Measurements from ENCODE around the gene ANKMY1. TPM values are rescaled to one million over a fixed set of nuclear protein-coding genes. Genes with fewer than 3 reads are reported as not detected.

The ANKMY1 gene
- total RNA-seq, 4 donors from 2014 or later = 9.1 to 10.9 (median 10.2) TPM

GRCh38 chr2:240560084-240560479, 2.3 kb upstream of the ANKMY1 start, which contains the start of gene DUSP28:
TSS of gene DUSP28 (plus strand) at chr2:240560357. CDS start at chr2:240560685, 328 bp downstream.
- Histone ChIP-seq H3K27me3 (peaks cover 0 to 19% (median 0%) of the 10 kb centered on the region in 4 donors), H3K4me1 (peaks cover 47 to 64% (median 54%) of the 10 kb centered on the region in 4 donors), H3K27ac (replicated peaks in 1 of 4) (peak within 1 kb of the TSS; percentile 98 to 100 (median 98)), H3K4me3 (peak within 1 kb of the TSS; percentile 73 to 90 (median 87)), H3K36me3 (peaks cover 0 to 5% (median 2%) of the 10 kb centered on the region in 4 donors), H3K9me3 (no peaks in the 10 kb centered on the region)
- intact Hi-C loops (cut with DNase I) = loop anchor here (10.0 kb wide), 1 partner anchor 125 kb away; the partner anchor contains the start of gene GPC1
- TF ChIP-seq CTCF (IDR thresholded peaks at IDR 0.05) (no peak), POLR2AphosphoS5 (IDR thresholded peaks at IDR 0.05) (peak; percentile 95 to 97), POLR2A (IDR thresholded peaks at IDR 0.05; ENCODE audit: low read depth) (peak; percentile 72), EP300 (IDR thresholded peaks at IDR 0.05) (no peak)
- DNase-seq (ENCODE audit: extremely low spot score) = peak; percentile 97
- under 1% methylated on average over 34 of the region's 39 CpGs for WGBS

- Histone ChIP-seq H3K27ac (replicated peaks in 1 of 4) (peak overlapping the region in 2 of 4 donors; percentile 99 to 100), H3K4me3 (no peak overlapping the region), H3K36me3 (peaks cover 0 to 10% (median 2%) of the 10 kb centered on the region in 4 donors), H3K4me1 (peaks cover 46 to 56% (median 50%) of the 10 kb centered on the region in 4 donors), H3K27me3 (peaks cover 0 to 19% (median 0%) of the 10 kb centered on the region in 4 donors), H3K9me3 (no peaks in the 10 kb centered on the region)
- no peak for TF ChIP-seq POLR2AphosphoS5 (IDR thresholded peaks at IDR 0.05)
- no peak for TF ChIP-seq EP300 (IDR thresholded peaks at IDR 0.05)
- no peak for TF ChIP-seq POLR2A (IDR thresholded peaks at IDR 0.05; ENCODE audit: low read depth)
- no peak for TF ChIP-seq CTCF (IDR thresholded peaks at IDR 0.05)
- 92% methylated on average over 3 of the region's 3 CpGs for WGBS
- no peak for DNase-seq (ENCODE audit: extremely low spot score)
- intact Hi-C loops (cut with DNase I) = loop anchor here (5.0 kb wide), 1 partner anchor 33 kb away; no protein-coding TSS in a partner anchor
Measured at GRCh38 chr2:240559286-240559685, 1.5 kb upstream of the ANKMY1 start.

GRCh38 chr2:240558236-240558761, 511 bp upstream of the ANKMY1 start:
- Histone ChIP-seq H3K9me3 (no peaks in the 10 kb centered on the region), H3K27me3 (peaks cover 0 to 19% (median 0%) of the 10 kb centered on the region in 4 donors), H3K27ac (replicated peaks in 1 of 4) (no peak overlapping the region), H3K36me3 (peaks cover 0 to 14% (median 0%) of the 10 kb centered on the region in 4 donors), H3K4me3 (peak overlapping the region; percentile 53 to 62 (median 58)), H3K4me1 (peaks cover 46 to 51% (median 49%) of the 10 kb centered on the region in 4 donors)
- 76% methylated on average over 17 of the region's 18 CpGs for WGBS
- intact Hi-C loops (cut with DNase I) = loop anchor here (5.0 kb wide), 1 partner anchor 34 kb away; no protein-coding TSS in a partner anchor
- DNase-seq (ENCODE audit: extremely low spot score) = no peak
- TF ChIP-seq POLR2A (IDR thresholded peaks at IDR 0.05; ENCODE audit: low read depth) = no peak
- no peak for TF ChIP-seq CTCF (IDR thresholded peaks at IDR 0.05)
- no peak for TF ChIP-seq POLR2AphosphoS5 (IDR thresholded peaks at IDR 0.05)
- TF ChIP-seq EP300 (IDR thresholded peaks at IDR 0.05) = no peak

GRCh38 chr2:240557101-240557751, 562 bp downstream of the ANKMY1 start:
- TF ChIP-seq POLR2AphosphoS5 (IDR thresholded peaks at IDR 0.05) (no peak), POLR2A (IDR thresholded peaks at IDR 0.05; ENCODE audit: low read depth) (no peak), CTCF (IDR thresholded peaks at IDR 0.05) (no peak), EP300 (IDR thresholded peaks at IDR 0.05) (no peak)
- H3K36me3 ChIP-seq = peaks cover 0 to 20% (median 2%) of the 10 kb centered on the region in 4 donors
- intact Hi-C loops (cut with DNase I) = loop anchor here (5.0 kb wide), 1 partner anchor 35 kb away; no protein-coding TSS in a partner anchor
- WGBS = 40% methylated on average over 21 of the region's 51 CpGs
- H3K27me3 ChIP-seq = peaks cover 0 to 19% (median 0%) of the 10 kb centered on the region in 4 donors
- no peak overlapping the region for H3K27ac ChIP-seq (replicated peaks in 1 of 4)
- no peak for DNase-seq (ENCODE audit: extremely low spot score)
- no peaks in the 10 kb centered on the region for H3K9me3 ChIP-seq
- peaks cover 42 to 48% (median 45%) of the 10 kb centered on the region in 4 donors for H3K4me1 ChIP-seq
- H3K4me3 ChIP-seq = peak overlapping the region; percentile 53 to 62 (median 58)
